DND-41 (cell line): ENCODE results near the gene PHACTR3.

Experiments
- CTCF ChIP-seq: IDR thresholded peaks from 2 replicates; pipeline ENCODE4 v1.5.1; 2012; ENCODE audit warnings: borderline replicate concordance, low read length, moderate library complexity, mild to moderate bottlenecking; ENCODE audit not compliant: poor library complexity, severe bottlenecking; ENCODE audit errors: extremely low read depth
- EZH2 ChIP-seq: IDR thresholded peaks from 3 replicates; pipeline ENCODE4 v1.6.1; 2012; ENCODE audit warnings: borderline replicate concordance, low read depth, mild to moderate bottlenecking, moderate library complexity, low read length, inconsistent platforms; ENCODE audit not compliant: severe bottlenecking

GRCh38 chr20:59772931-59773913 is 168.9 kb downstream of the PHACTR3 start:
- TF ChIP-seq CTCF (no peak), EZH2 (no peak)
